ENCODE results near the gene EXT2. TPM values are rescaled to one million over a fixed set of nuclear protein-coding genes. Genes with fewer than 3 reads are reported as not detected.

EXT2 gene
- total and polyA plus RNA-seq, 2 donors from 2014 or later = 29.8 to 54.1 TPM

DNA sequence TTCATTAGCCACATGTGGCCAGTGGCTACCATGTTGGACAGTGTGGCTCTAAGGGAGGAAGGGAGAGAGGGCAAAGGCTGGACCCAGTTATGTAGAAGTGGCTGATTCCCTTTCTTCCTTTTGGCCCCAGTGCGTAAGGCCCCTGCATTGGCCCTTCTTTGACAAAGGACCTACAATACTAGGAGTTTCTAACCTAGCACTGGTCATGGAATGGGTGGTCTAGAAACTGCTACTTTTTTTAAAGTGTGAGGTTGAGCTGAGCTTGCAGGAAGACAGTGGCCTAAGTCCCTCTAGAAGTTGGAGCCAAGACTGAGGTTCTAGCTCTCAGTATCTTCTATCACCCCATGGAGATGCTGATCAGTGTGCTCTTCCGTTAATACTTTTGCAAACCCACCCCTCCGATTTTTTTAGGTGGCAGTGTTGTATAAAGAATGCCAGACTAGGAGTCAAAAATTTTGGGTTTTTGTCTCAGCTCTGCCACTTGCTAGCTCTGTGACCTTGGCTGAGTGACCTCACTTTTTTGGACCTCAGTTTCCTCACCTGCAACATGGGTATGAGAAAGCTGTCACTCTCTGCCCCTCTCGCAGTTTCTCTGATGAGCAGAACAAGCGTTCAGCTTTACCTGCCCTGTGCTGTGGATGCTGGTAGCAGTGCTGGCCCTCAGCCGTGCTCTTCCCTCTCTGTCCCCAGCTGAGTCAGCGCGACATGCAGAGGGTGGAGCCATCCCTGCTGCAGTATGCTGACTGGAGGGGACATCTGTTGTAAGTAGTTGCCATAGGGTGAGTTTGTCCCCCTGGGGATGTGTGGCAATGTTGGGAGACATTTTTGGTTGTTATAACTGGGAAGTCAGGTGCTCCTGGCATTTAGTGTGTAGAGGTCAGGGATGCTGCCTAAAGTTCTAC lies 22.5 kb upstream of the EXT2 start:
- intact Hi-C loops (cut with DNase I) = no loop called here
- TF ChIP-seq, protein P1, sequence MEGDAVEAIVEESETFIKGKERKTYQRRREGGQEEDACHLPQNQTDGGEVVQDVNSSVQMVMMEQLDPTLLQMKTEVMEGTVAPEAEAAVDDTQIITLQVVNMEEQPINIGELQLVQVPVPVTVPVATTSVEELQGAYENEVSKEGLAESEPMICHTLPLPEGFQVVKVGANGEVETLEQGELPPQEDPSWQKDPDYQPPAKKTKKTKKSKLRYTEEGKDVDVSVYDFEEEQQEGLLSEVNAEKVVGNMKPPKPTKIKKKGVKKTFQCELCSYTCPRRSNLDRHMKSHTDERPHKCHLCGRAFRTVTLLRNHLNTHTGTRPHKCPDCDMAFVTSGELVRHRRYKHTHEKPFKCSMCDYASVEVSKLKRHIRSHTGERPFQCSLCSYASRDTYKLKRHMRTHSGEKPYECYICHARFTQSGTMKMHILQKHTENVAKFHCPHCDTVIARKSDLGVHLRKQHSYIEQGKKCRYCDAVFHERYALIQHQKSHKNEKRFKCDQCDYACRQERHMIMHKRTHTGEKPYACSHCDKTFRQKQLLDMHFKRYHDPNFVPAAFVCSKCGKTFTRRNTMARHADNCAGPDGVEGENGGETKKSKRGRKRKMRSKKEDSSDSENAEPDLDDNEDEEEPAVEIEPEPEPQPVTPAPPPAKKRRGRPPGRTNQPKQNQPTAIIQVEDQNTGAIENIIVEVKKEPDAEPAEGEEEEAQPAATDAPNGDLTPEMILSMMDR (IDR thresholded peaks at IDR 0.05; ENCODE audit: borderline replicate concordance, extremely low read depth, insufficient read depth) = no peak
- Histone ChIP-seq H3K9me3 (ENCODE audit: control insufficient read depth in 2 of 3, insufficient read depth in 1 of 3, low read length in 3 of 3) (no peaks in the 10 kb centered on the region), H3K27me3 (ENCODE audit: control insufficient read depth, insufficient read depth, low read length) (no peaks in the 10 kb centered on the region), H3K4me3 (ENCODE audit: low read length in 3 of 3) (no peak overlapping the region), H3K9ac (ENCODE audit: low read length in 3 of 3) (no peak overlapping the region), H3K36me3 (ENCODE audit: control insufficient read depth in 2 of 3, insufficient read depth in 3 of 3, low read length in 3 of 3) (peaks cover 0 to 10% (median 0%) of the 10 kb centered on the region in 3 donors), H3K27ac (ENCODE audit: low read depth in 2 of 2, low read length in 2 of 2) (no peak overlapping the region), H3K4me1 (ENCODE audit: control insufficient read depth in 2 of 3, insufficient read depth in 2 of 3, low read depth in 1 of 3, low read length in 3 of 3) (no peaks in the 10 kb centered on the region)
- FAIRE-seq = no peak
- DNase-seq = no peak

DNA sequence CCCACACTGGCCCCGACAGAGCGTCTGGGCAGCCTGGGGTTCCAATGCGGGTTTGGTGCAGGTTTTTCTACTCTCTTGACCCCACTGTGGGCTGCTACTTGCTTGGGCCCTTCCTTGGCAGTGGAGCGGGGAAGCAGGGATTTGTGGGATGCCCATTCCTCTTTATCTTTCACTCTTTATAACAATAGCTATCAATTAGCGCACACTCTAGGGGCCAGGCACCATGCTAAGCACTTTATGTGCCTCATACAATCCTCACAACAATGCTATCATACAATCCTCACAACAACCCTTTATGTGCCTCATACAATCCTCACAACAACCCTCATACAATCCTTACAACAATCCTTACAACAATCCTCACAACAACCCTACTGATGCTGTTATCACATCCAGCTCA lies 16.7 kb upstream of the EXT2 start:
- FAIRE-seq (no peak), DNase-seq (no peak)
- TF ChIP-seq, protein P1 (IDR thresholded peaks at IDR 0.05; ENCODE audit: borderline replicate concordance, extremely low read depth, insufficient read depth) = no peak
- Histone ChIP-seq H3K36me3 (ENCODE audit: control insufficient read depth in 2 of 3, insufficient read depth in 3 of 3, low read length in 3 of 3) (peaks cover 0 to 15% (median 10%) of the 10 kb centered on the region in 3 donors), H3K4me1 (ENCODE audit: control insufficient read depth in 2 of 3, insufficient read depth in 2 of 3, low read depth in 1 of 3, low read length in 3 of 3) (no peaks in the 10 kb centered on the region), H3K27me3 (ENCODE audit: control insufficient read depth, insufficient read depth, low read length) (no peaks in the 10 kb centered on the region), H3K27ac (ENCODE audit: low read depth in 2 of 2, low read length in 2 of 2) (no peak overlapping the region), H3K4me3 (ENCODE audit: low read length in 3 of 3) (no peak overlapping the region), H3K9me3 (ENCODE audit: control insufficient read depth in 2 of 3, insufficient read depth in 1 of 3, low read length in 3 of 3) (no peaks in the 10 kb centered on the region), H3K9ac (ENCODE audit: low read length in 3 of 3) (no peak overlapping the region)
- intact Hi-C loops (cut with DNase I) = no loop called here

DNA sequence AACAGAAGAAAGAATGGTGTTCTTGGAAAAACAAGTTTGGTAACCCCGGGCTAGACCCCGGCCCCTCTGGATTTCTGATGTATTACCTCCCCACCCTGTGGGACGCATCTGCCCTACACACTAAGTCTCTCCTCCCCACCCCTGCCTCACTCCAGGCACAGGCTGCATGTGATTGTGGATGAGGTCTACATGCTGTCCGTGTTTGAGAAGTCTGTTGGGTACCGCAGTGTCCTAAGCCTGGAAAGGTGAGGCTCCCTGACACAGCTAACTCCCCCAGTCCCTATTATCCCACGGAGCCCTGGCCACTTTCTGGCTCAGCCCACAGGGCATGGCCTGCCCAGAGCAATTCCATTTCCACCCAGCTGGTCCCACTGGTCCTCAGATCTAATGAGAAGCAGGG lies 16.1 kb upstream of the EXT2 start:
- Histone ChIP-seq H3K27me3 (ENCODE audit: control insufficient read depth, insufficient read depth, low read length) (no peaks in the 10 kb centered on the region), H3K36me3 (ENCODE audit: control insufficient read depth in 2 of 3, insufficient read depth in 3 of 3, low read length in 3 of 3) (peaks cover 0 to 15% (median 10%) of the 10 kb centered on the region in 3 donors), H3K9ac (ENCODE audit: low read length in 3 of 3) (no peak overlapping the region), H3K4me3 (ENCODE audit: low read length in 3 of 3) (no peak overlapping the region), H3K4me1 (ENCODE audit: control insufficient read depth in 2 of 3, insufficient read depth in 2 of 3, low read depth in 1 of 3, low read length in 3 of 3) (no peaks in the 10 kb centered on the region), H3K9me3 (ENCODE audit: control insufficient read depth in 2 of 3, insufficient read depth in 1 of 3, low read length in 3 of 3) (no peaks in the 10 kb centered on the region), H3K27ac (ENCODE audit: low read depth in 2 of 2, low read length in 2 of 2) (no peak overlapping the region)
- DNase-seq (no peak), FAIRE-seq (no peak)
- TF ChIP-seq, protein P1 (IDR thresholded peaks at IDR 0.05; ENCODE audit: borderline replicate concordance, extremely low read depth, insufficient read depth) = no peak
- intact Hi-C loops (cut with DNase I) = no loop called here

Data from kidney (tissue), 14 donors.